Heart left ventricle (tissue), 16 donors: ENCODE results near the gene DNAJC17. TPM values are rescaled to one million over a fixed set of nuclear protein-coding genes. Genes with fewer than 3 reads are reported as not detected.

ENCODE experiments used
- ATAC-seq, 4 donors: fragments of 200-7000 bp; cut with Tn5 transposase; one replicate each; pipeline ENCODE4 v1.9.1; 2020 to 2022; ENCODE audit warnings: moderate library complexity in 4 of 4, mild to moderate bottlenecking in 3 of 4, moderate number of reproducible peaks in 1 of 4
- DNase-seq, 5 donors: peaks; one replicate each; pipeline ENCODE4 v3.0.0-alpha.2; 2020
- H3K27ac ChIP-seq, 12 donors: fragments of 200-600 bp; sonication (generic) in 4 of 12; one replicate each; pipeline versions ENCODE4 v1.5.0 to v1.8.0; 2016 to 2022; ENCODE audit warnings: mild to moderate bottlenecking in 2 of 12
- H3K27me3 ChIP-seq, 9 donors: fragments of 200-600 bp; sonication (generic) in 2 of 9; one replicate each; pipeline versions ENCODE4 v1.5.1 to v1.8.0; 2016 to 2022; ENCODE audit warnings: mild to moderate bottlenecking in 3 of 9
- H3K36me3 ChIP-seq, 9 donors: fragments of 200-600 bp; sonication (generic) in 2 of 9; one replicate each; pipeline versions ENCODE4 v1.5.0 to v1.8.0; 2018 to 2022; ENCODE audit warnings: mild to moderate bottlenecking in 2 of 9
- H3K4me1 ChIP-seq, 12 donors: fragments of 200-600 bp; sonication (generic) in 4 of 12; one replicate each; pipeline versions ENCODE4 v1.5.0 to v1.8.0; 2016 to 2022; ENCODE audit warnings: mild to moderate bottlenecking in 3 of 12
- H3K4me3 ChIP-seq, 12 donors: fragments of 200-600 bp; sonication (generic) in 4 of 12; one replicate each; pipeline versions ENCODE4 v1.5.0 to v1.8.0; 2017 to 2022; ENCODE audit warnings: mild to moderate bottlenecking in 9 of 12, moderate library complexity in 4 of 12
- H3K9me3 ChIP-seq, 12 donors: fragments of 200-600 bp; sonication (generic) in 4 of 12; one replicate each; pipeline versions ENCODE4 v1.5.0 to v1.8.0; 2016 to 2022; ENCODE audit warnings: mild to moderate bottlenecking in 1 of 12
- CTCF ChIP-seq, 12 donors: fragments of 200-600 bp; sonication (generic) in 4 of 12; IDR thresholded peaks; one replicate each; pipeline versions ENCODE4 v1.5.0 to v1.8.0; 2018 to 2022; ENCODE audit warnings: antibody characterized with exemption in 12 of 12, mild to moderate bottlenecking in 5 of 12
- POLR2A ChIP-seq, 2 donors: fragments of 450-650 bp; IDR thresholded peaks; one replicate each; pipeline ENCODE4 v1.6.1; 2017; ENCODE audit warnings: antibody characterized with exemption in 2 of 2, mild to moderate bottlenecking in 2 of 2, moderate library complexity in 2 of 2
- WGBS, 4 donors: extraction: QIAGEN DNeasy Blood & Tissue Kit in 2 of 4; methylation state at CpG; one replicate each; pipeline versions ENCODE4 v1.1.5 to v1.1.7; 2013 to 2018; 5-methylcytosine and 5-hydroxymethylcytosine counted together
- intact Hi-C, 10 donors: fragments of 100-400 bp; cut with DNase I; formaldehyde crosslinking; loops; one replicate each; pipeline versions ENCODE4 v1.11.1 to v1.14.2; 2022
- polyA plus RNA-seq, 2 donors: library from polyadenylated mRNA; stranded (reverse); fragments of 200-250 nt; gene quantifications; one replicate each; pipeline ENCODE4 v1.2.3, GENCODE V29; 2013
- total RNA-seq, 9 donors: library from RNA; depleted of rRNA in 2 of 9; stranded (reverse); fragments of >200 nt in 2 of 9; fragmentation: NEBNext Ultra II Directional in 3 of 9; extraction: Animal tissue kit (Norgen Biotek cat#: 25700) in 3 of 9; gene quantifications; one replicate each; pipeline versions ENCODE4 v1.1.0 to v1.2.4, GENCODE V29; 2016 to 2023
- donor health status: ischemic (EF 13 %, LVEDD 7.1; RV severe dilation, severe dysfunction).
- donor health status: healthy with polysubstance abuse.
- donor health status: DM: no; HTN: yes; CAD: no.
- donor health status: DM: no; HTN: no; CAD: no.
- donor health status: ischemic (EF 25% LVEDD 6.9; RV normal size, moderate dysfunction).
- donor health status: ischemic (EF 25% LVEDD 5.7; RV mildly dilated, moderate dysfunction).
- donor health status: healthy.
- donor health status: DM: yes; HTN: yes; CAD: no.
- donor health status: ischemic (EF 35%, LVEDD 5.7; RV mildly dilated, moderate dysfunction).
- donor health status: nonischemic (EF 11% LVEDD 7.7; RV severe dilation, severe dysfunction).
- donor health status: DM: yes; HTN: yes; CAD: no.
- donor health status: PGD.
- donor health status: ischemic (EF 29% LVEDD 5.4; RV normal size, mild dysfunction).
- donor health status: nonischemic (EF 23%, LVEDD 6.1; RV moderate dilation, normal function).

Gene DNAJC17
- total and polyA plus RNA-seq, 11 donors: 7.6 to 29.9 (median 15.7) TPM

- intact Hi-C loops: no loop called here
- 91 to 97% (median 96%) methylated on average over 6 of the region's 6 CpGs for whole genome bisulfite sequencing, 4 donors
- Histone ChIP-seq H3K4me1 (no peaks in the 10 kb centered on the region), H3K36me3 (peaks cover 0 to 12% (median 0%) of the 10 kb centered on the region in 9 donors), H3K9me3 (no peaks in the 10 kb centered on the region), H3K27ac (no peak overlapping the region), H3K4me3 (no peak overlapping the region), H3K27me3 (no peaks in the 10 kb centered on the region)
- TF ChIP-seq CTCF (IDR thresholded peaks at IDR 0.05): no peak
- TF ChIP-seq POLR2A (IDR thresholded peaks at IDR 0.05): no peak
- ATAC-seq (no peak), DNase-seq (no peak)
Observed at GRCh38 chr15:40716165-40716564, 91.1 kb downstream of the DNAJC17 start.

Other genes starting within 250 kb of the DNAJC17 start
- gene CCDC32, start 242.4 kb downstream of the DNAJC17 start, total RNA-seq: 10 to 100 TPM; 13.0 to 38.2 (median 23.6) TPM
- 10 to 100 TPM; 28.2 to 34.8 TPM for gene CCDC32, start 242.4 kb downstream of the DNAJC17 start, polyA plus RNA-seq
- 10 to 100 TPM in 2 of 9 donors, 1 to 10 TPM in 7; 5.8 to 11.0 (median 9.0) TPM for gene RPUSD2, start 238.2 kb downstream of the DNAJC17 start, total RNA-seq
- 1 to 10 TPM; 8.5 to 9.0 TPM for gene RPUSD2, start 238.2 kb downstream of the DNAJC17 start, polyA plus RNA-seq
- gene KNL1, start 213.2 kb downstream of the DNAJC17 start, total RNA-seq: 1 to 10 TPM in 4 of 9 donors, under 1 TPM in 4, not detected in 1; 0.11 to 5.9 (median 1.0) TPM
- gene KNL1, start 213.2 kb downstream of the DNAJC17 start, polyA plus RNA-seq: under 1 TPM; 0.04 to 0.07 TPM
- 1 to 10 TPM in 3 of 9 donors, under 1 TPM in 4, not detected in 2; 0.48 to 3.9 (median 0.65) TPM for gene RAD51, start 112.3 kb downstream of the DNAJC17 start, total RNA-seq
- under 1 TPM; 0.15 to 0.36 TPM for gene RAD51, start 112.3 kb downstream of the DNAJC17 start, polyA plus RNA-seq
- gene RMDN3, start 52.2 kb downstream of the DNAJC17 start, total RNA-seq: 10 to 100 TPM; 12.0 to 22.9 (median 18.5) TPM
- 10 to 100 TPM; 14.0 to 26.2 TPM for gene RMDN3, start 52.2 kb downstream of the DNAJC17 start, polyA plus RNA-seq
- 10 to 100 TPM in 2 of 9 donors, 1 to 10 TPM in 7; 1.6 to 24.0 (median 6.6) TPM for gene GCHFR, start 43.4 kb downstream of the DNAJC17 start, total RNA-seq
- 10 to 100 TPM in 1 of 2 donors, 1 to 10 TPM in 1; 5.1 to 12.7 TPM for gene GCHFR, start 43.4 kb downstream of the DNAJC17 start, polyA plus RNA-seq
- 1 to 10 TPM in 1 of 9 donors, under 1 TPM in 5, not detected in 3; 0.12 to 1.1 (median 0.18) TPM for gene C15orf62, start 37.5 kb downstream of the DNAJC17 start, total RNA-seq
- gene C15orf62, start 37.5 kb downstream of the DNAJC17 start, polyA plus RNA-seq: under 1 TPM; 0.06 to 0.30 TPM
- gene ZFYVE19, start 384 bp downstream of the DNAJC17 start, total RNA-seq: 10 to 100 TPM; 11.9 to 27.1 (median 18.8) TPM
- 10 to 100 TPM; 10.5 to 18.9 TPM for gene ZFYVE19, start 384 bp downstream of the DNAJC17 start, polyA plus RNA-seq
- gene PPP1R14D, start 21.2 kb upstream of the DNAJC17 start, total RNA-seq: not detected
- gene PPP1R14D, start 21.2 kb upstream of the DNAJC17 start, polyA plus RNA-seq: not detected
- gene SPINT1, start 36.6 kb upstream of the DNAJC17 start, total RNA-seq: 1 to 10 TPM in 3 of 9 donors, under 1 TPM in 5, not detected in 1; 0.20 to 3.4 (median 0.76) TPM
- under 1 TPM; 0.11 to 0.39 TPM for gene SPINT1, start 36.6 kb upstream of the DNAJC17 start, polyA plus RNA-seq
- not detected for gene RHOV, start 66.8 kb upstream of the DNAJC17 start, total RNA-seq
- not detected for gene RHOV, start 66.8 kb upstream of the DNAJC17 start, polyA plus RNA-seq
- gene VPS18, start 87.0 kb upstream of the DNAJC17 start, total RNA-seq: 10 to 100 TPM; 18.0 to 29.2 (median 23.1) TPM
- gene VPS18, start 87.0 kb upstream of the DNAJC17 start, polyA plus RNA-seq: 10 to 100 TPM; 14.7 to 21.3 TPM
- 10 to 100 TPM in 6 of 9 donors, 1 to 10 TPM in 3; 4.7 to 20.8 (median 13.5) TPM for gene DLL4, start 121.9 kb upstream of the DNAJC17 start, total RNA-seq
- gene DLL4, start 121.9 kb upstream of the DNAJC17 start, polyA plus RNA-seq: 10 to 100 TPM in 1 of 2 donors, 1 to 10 TPM in 1; 6.8 to 11.1 TPM
- gene CHAC1, start 146.0 kb upstream of the DNAJC17 start, total RNA-seq: 1 to 10 TPM in 6 of 9 donors, under 1 TPM in 3; 0.72 to 5.3 (median 1.8) TPM
- gene CHAC1, start 146.0 kb upstream of the DNAJC17 start, polyA plus RNA-seq: 1 to 10 TPM; 2.4 to 6.1 TPM